CD14-positive monocyte (primary cell): ENCODE measurements around the gene AHNAK. TPM values are rescaled to one million over a fixed set of nuclear protein-coding genes. Genes with fewer than 3 reads are reported as not detected.

ENCODE experiments used
- DNase-seq, 3 donors: peaks; one replicate each; pipeline ENCODE4 v3.0.0-alpha.2; 2011 to 2022
- H2AFZ ChIP-seq: 2 replicates; pipeline ENCODE4 v1.6.0; 2012; ENCODE audit warnings: mild to moderate bottlenecking, low read depth, low read length, inconsistent platforms; ENCODE audit not compliant: insufficient read depth, poor library complexity, severe bottlenecking
- H3K27ac ChIP-seq, 2 donors: 1 replicate in 1 of 2; 2 replicates in 1 of 2; pipeline ENCODE4 v1.5.1; 2012 to 2013; ENCODE audit warnings: low read length in 2 of 2, control low read depth in 1 of 2, inconsistent platforms in 1 of 2, low read depth in 1 of 2, mild to moderate bottlenecking in 1 of 2
- H3K27me3 ChIP-seq, 2 donors: one replicate each; pipeline versions ENCODE4 v1.6.0 to v1.6.1; 2011 to 2013; ENCODE audit warnings: low read length in 2 of 2; ENCODE audit not compliant: control insufficient read depth in 2 of 2, insufficient read depth in 2 of 2
- H3K36me3 ChIP-seq, 2 donors: replicated peaks in 1 of 2; 1 replicate in 1 of 2; 2 replicates in 1 of 2; pipeline versions ENCODE4 v1.5.1 to v1.6.1; 2012 to 2013; ENCODE audit warnings: low read length in 2 of 2, control low read depth in 1 of 2, inconsistent platforms in 1 of 2, mild to moderate bottlenecking in 1 of 2; ENCODE audit not compliant: insufficient read depth in 2 of 2, control insufficient read depth in 1 of 2
- H3K4me1 ChIP-seq, 2 donors: 1 replicate in 1 of 2; 2 replicates in 1 of 2; pipeline versions ENCODE4 v1.5.1 to v1.6.1; 2012 to 2013; ENCODE audit warnings: low read length in 2 of 2, control low read depth in 1 of 2, inconsistent platforms in 1 of 2, mild to moderate bottlenecking in 1 of 2, moderate library complexity in 1 of 2; ENCODE audit not compliant: insufficient read depth in 2 of 2, control insufficient read depth in 1 of 2
- H3K4me2 ChIP-seq: replicated peaks from 2 replicates; pipeline ENCODE3; 2012; ENCODE audit warnings: low read length, moderate library complexity, mild to moderate bottlenecking; ENCODE audit not compliant: poor library complexity, severe bottlenecking; ENCODE audit errors: extremely low read depth
- H3K4me3 ChIP-seq, 3 experiments: fragments of 200-600 bp in 1 of 3; sonication (generic) in 1 of 3; replicated peaks in 1 of 3; 1 replicate in 2 of 3; 2 replicates in 1 of 3; pipeline ENCODE4 v1.5.1; 2011 to 2013; ENCODE audit warnings: low read length in 3 of 3, mild to moderate bottlenecking in 3 of 3, control low read depth in 2 of 3, low read depth in 2 of 3, inconsistent platforms in 1 of 3, moderate library complexity in 1 of 3
- H3K79me2 ChIP-seq: 2 replicates; pipeline ENCODE4 v1.6.0; 2012; ENCODE audit warnings: mild to moderate bottlenecking, control low read depth, inconsistent platforms, low read length, moderate library complexity; ENCODE audit not compliant: insufficient read depth
- H3K9ac ChIP-seq: 2 replicates; pipeline ENCODE4 v1.6.0; 2017; ENCODE audit warnings: low read length, mild to moderate bottlenecking; ENCODE audit not compliant: insufficient read depth, poor library complexity, severe bottlenecking
- H3K9me3 ChIP-seq, 2 donors: replicated peaks in 1 of 2; 1 replicate in 1 of 2; 2 replicates in 1 of 2; pipeline versions ENCODE4 v1.5.1 to v1.6.1; 2012 to 2013; ENCODE audit warnings: low read length in 2 of 2, control low read depth in 1 of 2; ENCODE audit not compliant: control insufficient read depth in 1 of 2, insufficient read depth in 1 of 2
- H4K20me1 ChIP-seq: 2 replicates; pipeline ENCODE4 v1.6.0; 2012; ENCODE audit warnings: mild to moderate bottlenecking, low read length, control low read depth, moderate library complexity; ENCODE audit not compliant: insufficient read depth
- H3K27ac Mint-ChIP-seq, 7 donors: one replicate each; pipeline ENCODE4 v1.8.0; 2020; ENCODE audit warnings: mild to moderate bottlenecking in 7 of 7, mixed read lengths in 7 of 7, moderate library complexity in 6 of 7, inconsistent platforms in 2 of 7
- H3K27me3 Mint-ChIP-seq, 3 donors: one replicate each; pipeline ENCODE4 v1.8.0; 2021 to 2022; ENCODE audit warnings: low read depth in 3 of 3, mild to moderate bottlenecking in 3 of 3, mixed read lengths in 3 of 3, moderate library complexity in 3 of 3, inconsistent platforms in 1 of 3
- H3K36me3 Mint-ChIP-seq, 2 donors: one replicate each; pipeline ENCODE4 v1.8.0; 2020; ENCODE audit warnings: mixed read lengths in 2 of 2, inconsistent platforms in 1 of 2, mild to moderate bottlenecking in 1 of 2
- H3K4me1 Mint-ChIP-seq: one replicate; pipeline ENCODE4 v1.8.0; 2020; ENCODE audit warnings: mild to moderate bottlenecking, mixed read lengths
- H3K4me3 Mint-ChIP-seq, 2 donors: one replicate each; pipeline ENCODE4 v1.8.0; 2020; ENCODE audit warnings: mild to moderate bottlenecking in 2 of 2, mixed read lengths in 2 of 2, moderate library complexity in 1 of 2
- H3K9me3 Mint-ChIP-seq, 7 donors: one replicate each; pipeline ENCODE4 v1.8.0; 2020 to 2022; ENCODE audit warnings: mixed read lengths in 7 of 7, mild to moderate bottlenecking in 6 of 7, moderate library complexity in 6 of 7, inconsistent platforms in 2 of 7
- WGBS: methylation state at CpG from one replicate; pipeline ENCODE4 v1.1.5; 2013; ENCODE audit warnings: missing lambda C conversion rate; ENCODE audit not compliant: insufficient coverage; 5-methylcytosine and 5-hydroxymethylcytosine counted together
- intact Hi-C, 2 donors: fragments of 100-400 bp; cut with micrococcal nuclease; formaldehyde crosslinking; loops; one replicate each; pipeline versions ENCODE4 v1.15.0 to v1.15.1; 2023
- polyA plus RNA-seq, 3 donors: library from polyadenylated mRNA; depleted of rRNA in 1 of 3; unstranded in 2 of 3; stranded (reverse) in 1 of 3; fragments of 300-500 nt in 2 of 3; fragments of >200 nt in 1 of 3; fragmentation: Illumina TruSeq in 2 of 3; gene quantifications; 1 replicate in 2 of 3; 2 replicates in 1 of 3; pipeline ENCODE4 v1.2.3, GENCODE V29; 2012 to 2021
- TF ChIP-seq, protein P1 (sequence below): fragments of 200-600 bp; IDR thresholded peaks from one replicate; pipeline ENCODE4 v1.8.0; 2022; ENCODE audit warnings: antibody characterized with exemption, mild to moderate bottlenecking

The AHNAK gene
- polyA plus RNA-seq, 3 donors = 80.0 to 201 (median 103) TPM

DNA sequence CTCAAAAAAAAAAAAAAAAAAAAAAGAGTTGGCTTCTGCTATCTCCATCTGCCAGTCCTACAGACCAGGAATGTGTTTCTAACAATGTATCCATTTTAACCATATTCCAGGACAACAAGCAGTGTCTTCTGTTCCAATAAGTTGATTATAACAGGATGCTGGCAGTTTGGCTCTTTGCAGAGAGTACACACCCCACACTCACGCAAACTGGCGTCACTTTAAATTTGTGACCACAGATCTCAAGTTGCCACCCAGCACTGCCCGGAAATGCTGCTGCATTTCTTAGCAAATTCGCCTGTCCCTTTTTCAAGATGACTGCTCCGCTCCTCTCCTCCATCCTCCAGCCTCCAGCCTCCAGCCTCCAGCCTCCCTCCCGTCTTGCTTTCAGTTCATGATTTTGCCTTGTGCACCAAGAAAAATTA is 83.5 kb downstream of the AHNAK start:
- DNase-seq = no peak

DNA sequence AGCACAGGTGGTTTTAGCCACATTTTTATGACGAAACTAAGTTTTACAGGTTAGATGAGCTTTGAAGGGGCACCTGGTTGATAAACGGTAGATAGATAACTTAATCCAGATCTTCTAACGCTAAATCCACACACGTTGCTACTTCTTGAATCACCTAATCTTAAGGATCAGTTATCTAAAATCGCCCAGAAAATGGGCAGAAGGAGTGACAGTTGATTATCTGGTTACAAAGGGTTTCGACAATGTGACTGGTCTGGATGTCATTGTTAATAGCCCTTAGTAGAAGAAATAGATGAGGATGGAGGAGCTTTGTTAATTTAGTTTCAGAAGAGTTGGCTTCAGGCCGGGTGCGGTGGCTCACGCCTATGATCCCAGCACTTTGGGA is 84.1 kb downstream of the AHNAK start:
- peak overlapping the region; percentile 24 for H3K9ac ChIP-seq
- H3K4me1 ChIP-seq = peaks cover 43 to 63% of the 10 kb centered on the region in 2 donors
- no peak for DNase-seq
- TF ChIP-seq, protein P1, sequence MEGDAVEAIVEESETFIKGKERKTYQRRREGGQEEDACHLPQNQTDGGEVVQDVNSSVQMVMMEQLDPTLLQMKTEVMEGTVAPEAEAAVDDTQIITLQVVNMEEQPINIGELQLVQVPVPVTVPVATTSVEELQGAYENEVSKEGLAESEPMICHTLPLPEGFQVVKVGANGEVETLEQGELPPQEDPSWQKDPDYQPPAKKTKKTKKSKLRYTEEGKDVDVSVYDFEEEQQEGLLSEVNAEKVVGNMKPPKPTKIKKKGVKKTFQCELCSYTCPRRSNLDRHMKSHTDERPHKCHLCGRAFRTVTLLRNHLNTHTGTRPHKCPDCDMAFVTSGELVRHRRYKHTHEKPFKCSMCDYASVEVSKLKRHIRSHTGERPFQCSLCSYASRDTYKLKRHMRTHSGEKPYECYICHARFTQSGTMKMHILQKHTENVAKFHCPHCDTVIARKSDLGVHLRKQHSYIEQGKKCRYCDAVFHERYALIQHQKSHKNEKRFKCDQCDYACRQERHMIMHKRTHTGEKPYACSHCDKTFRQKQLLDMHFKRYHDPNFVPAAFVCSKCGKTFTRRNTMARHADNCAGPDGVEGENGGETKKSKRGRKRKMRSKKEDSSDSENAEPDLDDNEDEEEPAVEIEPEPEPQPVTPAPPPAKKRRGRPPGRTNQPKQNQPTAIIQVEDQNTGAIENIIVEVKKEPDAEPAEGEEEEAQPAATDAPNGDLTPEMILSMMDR = no peak
- Mint-ChIP-seq H3K9me3 (peaks cover 0 to 2% (median 0%) of the 10 kb centered on the region in 7 donors), H3K4me3 (no peak overlapping the region), H3K36me3 (peaks cover 2 to 6% of the 10 kb centered on the region in 2 donors), H3K27ac (peak overlapping the region; percentile 39 to 89 (median 76)), H3K4me1 (peaks cover 48% of the 10 kb centered on the region), H3K27me3 (peaks cover 0 to 3% (median 0%) of the 10 kb centered on the region in 3 donors)
- no peaks in the 10 kb centered on the region for H3K27me3 ChIP-seq
- H2AFZ ChIP-seq = peak overlapping the region; percentile 31
- no peaks in the 10 kb centered on the region for H3K36me3 ChIP-seq
- WGBS = 92% methylated on average over 5 of the region's 9 CpGs
- H3K4me3 ChIP-seq = peak overlapping the region in 1 of 3 experiments; percentile 33
- H3K27ac ChIP-seq = peak overlapping the region in 1 of 2 donors; percentile 79
- H4K20me1 ChIP-seq = no peaks in the 10 kb centered on the region
- H3K4me2 ChIP-seq = peak overlapping the region; percentile 52
- H3K9me3 ChIP-seq = no peaks in the 10 kb centered on the region
- no peaks in the 10 kb centered on the region for H3K79me2 ChIP-seq
- intact Hi-C loops = no loop called here

More for the DNA sequence above, 83.5 kb downstream of the AHNAK start:
- peak overlapping the region; percentile 38 for H3K4me2 ChIP-seq
- no peaks in the 10 kb centered on the region for H3K27me3 ChIP-seq
- H3K9ac ChIP-seq = no peak overlapping the region
- no peaks in the 10 kb centered on the region for H3K79me2 ChIP-seq
- peaks cover 37 to 56% of the 10 kb centered on the region in 2 donors for H3K4me1 ChIP-seq
- peaks cover 0 to 2% (median 0%) of the 10 kb centered on the region in 7 donors for H3K9me3 Mint-ChIP-seq
- H3K36me3 ChIP-seq = no peaks in the 10 kb centered on the region
- intact Hi-C loops = no loop called here
- peak overlapping the region; percentile 13 to 80 for H3K4me3 Mint-ChIP-seq
- H4K20me1 ChIP-seq = no peaks in the 10 kb centered on the region
- TF ChIP-seq, protein P1 = no peak
- H3K4me1 Mint-ChIP-seq = peaks cover 43% of the 10 kb centered on the region
- peaks cover 2 to 6% of the 10 kb centered on the region in 2 donors for H3K36me3 Mint-ChIP-seq
- peaks cover 0 to 3% (median 0%) of the 10 kb centered on the region in 3 donors for H3K27me3 Mint-ChIP-seq
- no peaks in the 10 kb centered on the region for H3K9me3 ChIP-seq
- H3K27ac Mint-ChIP-seq = peak overlapping the region in 6 of 7 donors; percentile 37 to 82 (median 72)
- peak overlapping the region in 1 of 2 donors; percentile 79 for H3K27ac ChIP-seq
- peak overlapping the region; percentile 66 for H2AFZ ChIP-seq
- H3K4me3 ChIP-seq = peak overlapping the region in 1 of 3 experiments; percentile 45
- 46% methylated on average over 4 of the region's 6 CpGs for WGBS
